Aorta (tissue), 5 donors: ENCODE measurements around the gene HSPB6. TPM values are rescaled to one million over a fixed set of nuclear protein-coding genes. Genes with fewer than 3 reads are reported as not detected.

ENCODE experiments used
- ATAC-seq: fragments of 200-7000 bp; cut with Tn5 transposase; one replicate; pipeline ENCODE4 v1.9.1; 2022; ENCODE audit warnings: moderate library complexity; ENCODE audit not compliant: low FRiP score
- DNase-seq, 2 donors: peaks; one replicate each; pipeline ENCODE4 v3.0.0-alpha.2; 2020
- H3K27ac ChIP-seq, 2 donors: one replicate each; pipeline ENCODE4 v1.5.1; 2013; ENCODE audit warnings: low read length in 2 of 2, mild to moderate bottlenecking in 2 of 2, moderate library complexity in 2 of 2, control low read depth in 1 of 2, inconsistent platforms in 1 of 2, low read depth in 1 of 2
- H3K27me3 ChIP-seq, 2 donors: one replicate each; pipeline ENCODE4 v1.6.1; 2013; ENCODE audit warnings: control low read depth in 1 of 2, low read length in 1 of 2, mild to moderate bottlenecking in 1 of 2, moderate library complexity in 1 of 2; ENCODE audit not compliant: insufficient read depth in 2 of 2, control insufficient read depth in 1 of 2
- H3K36me3 ChIP-seq, 2 donors: one replicate each; pipeline ENCODE4 v1.6.1; 2013; ENCODE audit warnings: control low read depth in 1 of 2, low read length in 1 of 2, mild to moderate bottlenecking in 1 of 2; ENCODE audit not compliant: insufficient read depth in 2 of 2, control insufficient read depth in 1 of 2
- H3K4me1 ChIP-seq, 2 donors: one replicate each; pipeline ENCODE4 v1.6.1; 2013; ENCODE audit warnings: low read length in 2 of 2, control low read depth in 1 of 2, mild to moderate bottlenecking in 1 of 2, moderate library complexity in 1 of 2; ENCODE audit not compliant: insufficient read depth in 2 of 2, control insufficient read depth in 1 of 2
- H3K4me3 ChIP-seq, 2 donors: one replicate each; pipeline ENCODE4 v1.5.1; 2013; ENCODE audit warnings: low read length in 2 of 2, control low read depth in 1 of 2, mild to moderate bottlenecking in 1 of 2
- H3K9me3 ChIP-seq: one replicate; pipeline ENCODE4 v1.6.1; 2013; ENCODE audit warnings: mild to moderate bottlenecking, low read length; ENCODE audit not compliant: control insufficient read depth
- WGBS, 2 donors: extraction: QIAGEN DNeasy Blood & Tissue Kit; methylation state at CpG; one replicate each; pipeline ENCODE4 v1.1.7; 2013; 5-methylcytosine and 5-hydroxymethylcytosine counted together
- intact Hi-C, 2 donors: fragments of 100-400 bp; cut with DNase I; formaldehyde crosslinking; loops; one replicate each; pipeline versions ENCODE4 v1.14.2 to v1.15.0; 2022
- polyA plus RNA-seq, 2 donors: library from polyadenylated mRNA; stranded (reverse); fragments of 200-250 nt; gene quantifications; one replicate each; pipeline ENCODE4 v1.2.3, GENCODE V29; 2013
- total RNA-seq, 2 donors: library from RNA; stranded (reverse); fragmentation: NEBNext Ultra II Directional; extraction: Animal tissue kit (Norgen Biotek cat#: 25700); gene quantifications; one replicate each; pipeline ENCODE4 v1.2.1, GENCODE V29; 2021
- donor health status: healthy with polysubstance abuse.
- donor health status: Bipolar disorder and iron deficiency.
- donor health status: DM: no; HTN: no; CAD: no.
- donor health status: DM: no; HTN: no; CAD: no.
- donor health status: DM: yes; HTN: yes; CAD: no.

HSPB6 gene
- total and polyA plus RNA-seq, 4 donors = 73.9 to 152 (median 140) TPM

DNA sequence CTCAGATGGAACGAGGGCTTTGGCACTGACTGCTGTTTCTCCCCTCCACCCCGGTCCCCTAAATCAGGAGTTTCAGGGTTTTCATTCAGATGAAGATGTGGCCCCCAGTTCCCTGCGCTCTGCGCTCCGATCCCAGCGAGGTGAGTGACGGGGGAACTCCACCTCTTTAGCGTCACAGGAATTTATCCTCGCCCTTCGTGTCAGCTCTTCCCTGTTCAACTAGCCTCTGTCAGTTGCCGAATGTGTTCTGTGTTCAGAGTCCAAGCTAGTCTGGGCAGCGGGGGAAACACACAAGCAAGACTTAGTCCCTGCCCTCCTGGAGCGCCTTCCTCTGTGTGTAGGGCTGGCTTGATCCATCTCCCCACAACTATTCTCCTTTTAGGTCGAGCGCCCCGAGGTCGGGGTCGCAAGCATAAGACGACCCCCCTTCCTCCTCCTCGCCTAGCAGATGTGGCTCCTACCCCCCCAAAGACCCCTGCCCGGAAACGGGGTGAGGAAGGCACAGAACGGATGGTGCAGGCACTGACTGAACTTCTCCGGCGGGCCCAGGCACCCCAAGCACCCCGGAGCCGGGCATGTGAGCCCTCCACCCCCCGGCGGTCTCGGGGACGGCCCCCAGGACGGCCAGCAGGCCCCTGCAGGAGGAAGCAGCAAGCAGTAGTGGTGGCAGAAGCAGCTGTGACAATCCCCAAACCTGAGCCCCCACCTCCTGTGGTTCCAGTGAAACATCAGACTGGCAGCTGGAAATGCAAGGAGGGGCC, 37.2 kb downstream of the HSPB6 start:
- intact Hi-C loops = loop anchor here in 1 of 2 donors (5.0 kb wide), 2 partner anchors 172 to 562 kb away; partner anchors contain the start of gene TMEM147
- H3K9me3 ChIP-seq = no peaks in the 10 kb centered on the region
- H3K27ac ChIP-seq = no peak overlapping the region
- H3K36me3 ChIP-seq = peaks cover 0 to 13% of the 10 kb centered on the region in 2 donors
- ATAC-seq (no peak), DNase-seq (no peak)
- 84 to 86% methylated on average over 29 to 32 of the region's 32 CpGs for WGBS, 2 donors
- H3K4me1 ChIP-seq = no peaks in the 10 kb centered on the region
- no peaks in the 10 kb centered on the region for H3K27me3 ChIP-seq
- H3K4me3 ChIP-seq = no peak overlapping the region

GRCh38 chr19:35718345-35719041, 38.3 kb downstream of the HSPB6 start:
- DNase-seq (peak in 1 of 2 donors; percentile 85), ATAC-seq (no peak)
- H3K36me3 ChIP-seq = peaks cover 0 to 11% of the 10 kb centered on the region in 2 donors
- 1 to 2% methylated on average over 24 to 42 of the region's 42 CpGs for WGBS, 2 donors
- no peaks in the 10 kb centered on the region for H3K9me3 ChIP-seq
- intact Hi-C loops = loop anchor here in 1 of 2 donors (5.0 kb wide), 1 partner anchor 171 kb away; the partner anchor contains the start of gene TMEM147
- H3K4me3 ChIP-seq = peak overlapping the region; percentile 76 to 93
- H3K27ac ChIP-seq = peak overlapping the region in 1 of 2 donors; percentile 43
- no peaks in the 10 kb centered on the region for H3K27me3 ChIP-seq
- H3K4me1 ChIP-seq = no peaks in the 10 kb centered on the region

GRCh38 chr19:35717665-35718344, 39.0 kb downstream of the HSPB6 start, which contains the start of gene KMT2B:
Gene KMT2B, plus strand, starts transcription at chr19:35718003. Its CDS starts 16 bp downstream, at chr19:35718019.
- H3K9me3 ChIP-seq = no peaks in the 10 kb centered on the region
- WGBS, 2 donors = 1 to 2% methylated on average over 33 to 109 of the region's 109 CpGs
- peak within 1 kb of the TSS in 1 of 2 donors; percentile 43 for H3K27ac ChIP-seq
- H3K4me3 ChIP-seq = peak within 1 kb of the TSS; percentile 76 to 93
- no peaks in the 10 kb centered on the region for H3K4me1 ChIP-seq
- peak in 1 of 2 donors; percentile 98 for DNase-seq
- peak; percentile 84 for ATAC-seq
- peaks cover 0 to 8% of the 10 kb centered on the region in 2 donors for H3K36me3 ChIP-seq
- intact Hi-C loops = loop anchor here (1.0 to 5.0 kb wide), 3 partner anchors 24 to 171 kb away; partner anchors contain the start of gene TMEM147 (in 1 of the 2)
- no peaks in the 10 kb centered on the region for H3K27me3 ChIP-seq

DNA sequence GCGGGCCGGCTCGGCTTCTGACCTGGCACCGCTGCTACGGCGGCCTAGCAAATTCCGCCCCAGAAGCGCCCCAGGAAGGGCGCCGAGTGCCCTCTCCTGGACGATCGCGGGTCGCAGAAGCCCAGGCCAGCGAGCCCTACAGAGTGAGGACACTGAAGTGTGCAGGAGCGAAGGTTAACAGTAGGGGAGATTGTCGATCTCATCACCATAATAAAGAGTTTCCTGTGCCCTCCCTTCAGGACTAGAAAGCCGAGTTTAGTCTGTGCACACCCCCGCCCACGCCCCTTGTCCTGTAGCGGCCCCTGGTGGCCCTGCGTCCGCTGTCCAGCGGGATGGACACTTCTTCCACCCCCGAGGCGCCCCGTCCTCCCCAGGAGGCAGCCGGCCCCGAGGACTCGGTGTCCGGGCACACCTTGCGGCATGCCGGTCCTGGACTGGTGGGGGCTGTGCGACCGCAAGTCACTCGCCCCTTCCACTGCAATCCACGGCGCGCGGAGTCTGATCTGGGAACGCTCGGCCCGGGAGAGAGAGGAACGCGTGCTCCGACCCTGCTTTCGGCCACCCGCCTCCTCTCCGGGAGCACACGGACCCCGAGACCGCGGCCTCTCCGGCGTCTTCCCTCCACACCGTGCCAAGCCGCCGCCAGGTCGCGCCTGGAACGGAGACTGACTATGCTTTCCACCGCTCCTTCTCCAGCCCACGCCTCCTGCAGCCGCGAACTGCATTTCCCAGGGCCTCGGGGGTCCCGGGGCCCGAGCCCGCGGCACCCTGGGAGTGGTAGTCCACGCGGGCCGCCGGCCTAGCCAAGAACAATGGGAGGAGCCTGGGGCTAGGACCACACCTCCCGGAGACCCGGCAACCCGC, 39.8 kb downstream of the HSPB6 start:
- peak overlapping the region in 1 of 2 donors; percentile 37 for H3K27ac ChIP-seq

GRCh38 chr19:35715981-35716800, 40.6 kb downstream of the HSPB6 start:
- DNase-seq = peak; percentile 79 to 89
- peak; percentile 53 for ATAC-seq
- peak overlapping the region in 1 of 2 donors; percentile 14 for H3K27ac ChIP-seq
- H3K4me3 ChIP-seq = peak overlapping the region; percentile 14 to 76
- WGBS, 2 donors = 3% methylated on average over 52 of the region's 52 CpGs
- peaks cover 0 to 2% of the 10 kb centered on the region in 2 donors for H3K36me3 ChIP-seq
- intact Hi-C loops = loop anchor here in 1 of 2 donors (2.0 to 5.0 kb wide), 2 partner anchors 23 to 169 kb away; partner anchors contain the start of gene TMEM147
- H3K27me3 ChIP-seq = no peaks in the 10 kb centered on the region
- H3K4me1 ChIP-seq = no peaks in the 10 kb centered on the region
- H3K9me3 ChIP-seq = no peaks in the 10 kb centered on the region

More for the DNA sequence above, 39.8 kb downstream of the HSPB6 start:
- DNase-seq (peak; percentile 96 to 98), ATAC-seq (peak; percentile 97)
- intact Hi-C loops = loop anchor here (1.0 to 5.0 kb wide), 3 partner anchors 23 to 170 kb away; partner anchors contain the start of gene TMEM147 (in 1 of the 2)
- H3K4me1 ChIP-seq = no peaks in the 10 kb centered on the region
- H3K27me3 ChIP-seq = no peaks in the 10 kb centered on the region
- peak overlapping the region; percentile 76 to 93 for H3K4me3 ChIP-seq
- H3K9me3 ChIP-seq = no peaks in the 10 kb centered on the region
- peaks cover 0 to 5% of the 10 kb centered on the region in 2 donors for H3K36me3 ChIP-seq
- 0 to 1% methylated on average over 55 to 77 of the region's 77 CpGs for WGBS, 2 donors

DNA sequence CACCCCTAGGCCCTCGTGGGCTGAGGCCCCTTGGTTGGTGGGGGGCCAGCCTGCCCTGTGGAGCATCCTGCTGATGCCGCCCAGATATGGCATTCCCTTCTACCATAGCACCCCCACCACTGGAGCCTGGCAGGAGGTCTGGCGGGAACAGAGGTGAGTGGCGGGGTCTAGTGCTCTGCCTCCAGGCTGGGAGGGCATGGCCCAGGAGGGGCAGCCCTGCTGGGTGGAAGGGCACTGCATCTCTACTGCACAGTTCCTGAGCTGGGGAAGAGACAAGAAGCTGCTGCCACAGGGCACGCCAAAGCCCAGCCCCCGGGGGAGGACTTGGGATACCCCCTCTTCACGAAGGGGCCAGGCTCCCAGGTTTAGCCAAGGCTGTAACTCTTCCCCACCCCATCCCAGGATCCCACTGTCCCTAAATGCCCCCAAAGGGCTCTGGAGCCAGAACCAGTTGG, 41.4 kb downstream of the HSPB6 start:
- no peaks in the 10 kb centered on the region for H3K27me3 ChIP-seq
- WGBS, 2 donors = 81% methylated on average over 7 of the region's 7 CpGs
- H3K4me1 ChIP-seq = no peaks in the 10 kb centered on the region
- H3K36me3 ChIP-seq = no peaks in the 10 kb centered on the region
- intact Hi-C loops = loop anchor here in 1 of 2 donors (5.0 kb wide), 1 partner anchor 168 kb away; the partner anchor contains the start of gene TMEM147
- no peak overlapping the region for H3K4me3 ChIP-seq
- ATAC-seq (no peak), DNase-seq (no peak)
- H3K27ac ChIP-seq = no peak overlapping the region
- H3K9me3 ChIP-seq = no peaks in the 10 kb centered on the region
